Epithelial cell of esophagus (primary cell): ENCODE data around the gene PDGFC.

Experiments used
- DNase-seq: peaks from one replicate; pipeline ENCODE4 v3.0.0; 2010; ENCODE audit warnings: low read depth
- H3K4me3 ChIP-seq: 2 replicates; pipeline ENCODE4 v1.5.1; 2011; ENCODE audit warnings: mild to moderate bottlenecking, low read length, control low read depth
- CTCF ChIP-seq: IDR thresholded peaks from 2 replicates; pipeline ENCODE4 v1.5.1; 2011; ENCODE audit warnings: low read depth, mild to moderate bottlenecking, low read length, control low read depth, inconsistent platforms; ENCODE audit not compliant: insufficient read depth; ENCODE audit errors: missing control alignments

Gene PDGFC

GRCh38 chr4:156913234-156913633 is 58.4 kb downstream of the PDGFC start:
- no peak overlapping the region for H3K4me3 ChIP-seq
- DNase-seq, result no peak
- TF ChIP-seq CTCF, result no peak

GRCh38 chr4:156909010-156909409 is 62.6 kb downstream of the PDGFC start:
- no peak for TF ChIP-seq CTCF

GRCh38 chr4:156906325-156906724 is 65.3 kb downstream of the PDGFC start:
- no peak for DNase-seq
- TF ChIP-seq CTCF, result no peak

More at GRCh38 chr4:156909010-156909409, 62.6 kb downstream of the PDGFC start:
- no peak for DNase-seq
- H3K4me3 ChIP-seq, result no peak overlapping the region

GRCh38 chr4:156901871-156902270 is 69.7 kb downstream of the PDGFC start:
- no peak for DNase-seq
- TF ChIP-seq CTCF, result no peak
- no peak overlapping the region for H3K4me3 ChIP-seq

More at GRCh38 chr4:156906325-156906724, 65.3 kb downstream of the PDGFC start:
- no peak overlapping the region for H3K4me3 ChIP-seq

- no peak overlapping the region for H3K4me3 ChIP-seq
- peak; percentile 52 for DNase-seq
- TF ChIP-seq CTCF, result no peak
Measured at GRCh38 chr4:156898373-156899117, 73.1 kb downstream of the PDGFC start.

GRCh38 chr4:156896527-156896926 is 75.1 kb downstream of the PDGFC start:
- no peak for TF ChIP-seq CTCF
- H3K4me3 ChIP-seq, result no peak overlapping the region
- DNase-seq, result no peak

- DNase-seq, result peak; percentile 28
Measured at GRCh38 chr4:156894234-156894633, 77.4 kb downstream of the PDGFC start.

More at GRCh38 chr4:156894234-156894633, 77.4 kb downstream of the PDGFC start:
- no peak for TF ChIP-seq CTCF
- H3K4me3 ChIP-seq, result no peak overlapping the region
